Breast epithelium (tissue), 4 donors: Measurements from ENCODE around the gene TMCC3. TPM values are rescaled to one million over a fixed set of nuclear protein-coding genes. Genes with fewer than 3 reads are reported as not detected.

ENCODE experiments used
- DNase-seq, 2 donors: peaks; one replicate each; pipeline ENCODE4 v3.0.0-alpha.2; 2019; ENCODE audit warnings: low spot score in 2 of 2
- H3K27ac ChIP-seq, 2 donors: fragments of 200-600 bp; sonication (generic) in 1 of 2; one replicate each; pipeline ENCODE4 v1.5.1; 2016 to 2019; ENCODE audit warnings: mild to moderate bottlenecking in 1 of 2
- H3K27me3 ChIP-seq, 2 donors: fragments of 200-600 bp; sonication (generic) in 1 of 2; one replicate each; pipeline versions ENCODE4 v1.5.1 to v1.6.0; 2017 to 2019; ENCODE audit warnings: control low read depth in 1 of 2, mild to moderate bottlenecking in 1 of 2
- H3K36me3 ChIP-seq: fragments of 200-600 bp; one replicate; pipeline ENCODE4 v1.5.1; 2019
- H3K4me1 ChIP-seq, 2 donors: fragments of 200-600 bp; sonication (generic); one replicate each; pipeline ENCODE4 v1.5.1; 2016 to 2019; ENCODE audit warnings: control low read depth in 1 of 2
- H3K4me3 ChIP-seq, 3 donors: fragments of 200-600 bp; sonication (generic); 1 replicate in 2 of 3; 2 replicates in 1 of 3; pipeline ENCODE4 v1.5.1; 2016 to 2019; ENCODE audit warnings: mild to moderate bottlenecking in 3 of 3, moderate library complexity in 2 of 3
- H3K9me3 ChIP-seq, 2 donors: fragments of 200-600 bp; sonication (generic) in 1 of 2; one replicate each; pipeline ENCODE4 v1.5.1; 2016 to 2019; ENCODE audit warnings: control low read depth in 1 of 2
- POLR2A ChIP-seq: fragments of 450-650 bp; IDR thresholded peaks from one replicate; pipeline ENCODE4 v1.6.1; 2016; ENCODE audit warnings: antibody characterized with exemption, mild to moderate bottlenecking, moderate library complexity
- POLR2AphosphoS5 ChIP-seq, 3 donors: sonication (generic); formaldehyde crosslinking; IDR thresholded peaks; one replicate each; pipeline ENCODE4 v1.6.1; 2017; ENCODE audit warnings: antibody characterized with exemption in 3 of 3
- intact Hi-C: fragments of 100-400 bp; cut with DNase I; formaldehyde crosslinking; loops from one replicate; pipeline ENCODE4 v1.15.1; 2023; ENCODE audit warnings: low total_unique reads
- total RNA-seq, 3 donors: library from RNA; depleted of rRNA; stranded (reverse); fragments of >200 nt; gene quantifications; one replicate each; pipeline ENCODE4 v1.1.0, GENCODE V29; 2016
- TF ChIP-seq, protein P1 (sequence below), 3 donors: fragments of 450-650 bp; IDR thresholded peaks; one replicate each; pipeline ENCODE4 v1.5.1; 2016 to 2017; ENCODE audit warnings: antibody characterized with exemption in 3 of 3, mild to moderate bottlenecking in 3 of 3, moderate library complexity in 3 of 3

The TMCC3 gene
- total RNA-seq, 3 donors from 2014 or later, result 8.3 to 17.0 (median 8.9) TPM

DNA sequence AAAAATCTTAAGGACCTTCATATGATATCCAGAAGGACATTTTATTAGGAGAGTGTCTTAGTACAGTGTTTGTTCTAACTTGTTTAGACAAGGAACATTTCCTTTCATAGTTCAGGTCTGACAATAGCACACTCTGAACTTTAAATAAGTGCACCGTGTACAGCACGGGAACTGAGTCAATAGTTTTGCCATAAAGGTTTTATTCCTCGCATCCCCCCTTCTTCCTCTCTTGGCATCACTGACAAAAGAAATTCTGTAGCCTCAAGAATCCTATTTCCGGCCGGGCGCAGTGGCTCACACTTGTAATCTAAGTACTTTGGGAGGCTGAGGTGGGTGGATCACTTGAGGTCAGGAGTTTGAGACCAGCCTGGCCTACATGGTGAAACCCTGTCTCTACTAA lies 58.3 kb downstream of the TMCC3 start:
- Histone ChIP-seq H3K27me3 (no peaks in the 10 kb centered on the region), H3K9me3 (no peaks in the 10 kb centered on the region), H3K36me3 (no peaks in the 10 kb centered on the region), H3K27ac (no peak overlapping the region), H3K4me3 (no peak overlapping the region), H3K4me1 (no peaks in the 10 kb centered on the region)
- no peak for DNase-seq
- intact Hi-C loops, result no loop called here
- TF ChIP-seq POLR2AphosphoS5 (IDR thresholded peaks at IDR 0.05) (no peak), POLR2A (no peak)
- TF ChIP-seq, protein P1, sequence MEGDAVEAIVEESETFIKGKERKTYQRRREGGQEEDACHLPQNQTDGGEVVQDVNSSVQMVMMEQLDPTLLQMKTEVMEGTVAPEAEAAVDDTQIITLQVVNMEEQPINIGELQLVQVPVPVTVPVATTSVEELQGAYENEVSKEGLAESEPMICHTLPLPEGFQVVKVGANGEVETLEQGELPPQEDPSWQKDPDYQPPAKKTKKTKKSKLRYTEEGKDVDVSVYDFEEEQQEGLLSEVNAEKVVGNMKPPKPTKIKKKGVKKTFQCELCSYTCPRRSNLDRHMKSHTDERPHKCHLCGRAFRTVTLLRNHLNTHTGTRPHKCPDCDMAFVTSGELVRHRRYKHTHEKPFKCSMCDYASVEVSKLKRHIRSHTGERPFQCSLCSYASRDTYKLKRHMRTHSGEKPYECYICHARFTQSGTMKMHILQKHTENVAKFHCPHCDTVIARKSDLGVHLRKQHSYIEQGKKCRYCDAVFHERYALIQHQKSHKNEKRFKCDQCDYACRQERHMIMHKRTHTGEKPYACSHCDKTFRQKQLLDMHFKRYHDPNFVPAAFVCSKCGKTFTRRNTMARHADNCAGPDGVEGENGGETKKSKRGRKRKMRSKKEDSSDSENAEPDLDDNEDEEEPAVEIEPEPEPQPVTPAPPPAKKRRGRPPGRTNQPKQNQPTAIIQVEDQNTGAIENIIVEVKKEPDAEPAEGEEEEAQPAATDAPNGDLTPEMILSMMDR (IDR thresholded peaks at IDR 0.05), result no peak

DNA sequence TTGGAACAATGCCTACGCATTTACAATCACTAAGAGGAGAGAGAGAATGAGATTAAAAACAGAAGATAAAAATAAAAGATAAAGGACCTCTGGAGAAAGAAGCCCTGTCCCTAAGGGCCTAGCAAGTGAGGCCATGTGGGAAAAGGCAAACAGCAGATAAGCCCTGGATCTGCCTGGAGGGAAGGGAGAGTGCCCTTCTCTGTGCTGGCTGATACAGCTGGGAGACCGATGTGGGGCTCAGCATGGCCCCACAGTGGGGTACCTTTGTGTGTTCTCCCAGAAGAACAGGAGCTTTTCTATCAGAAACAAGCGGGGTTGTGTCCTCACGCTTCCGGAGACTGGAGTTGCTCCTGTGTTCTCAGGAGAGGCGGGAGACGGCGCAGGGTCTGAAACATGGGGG lies 59.9 kb downstream of the TMCC3 start:
- Histone ChIP-seq H3K27me3 (no peaks in the 10 kb centered on the region), H3K27ac (no peak overlapping the region), H3K4me1 (no peaks in the 10 kb centered on the region), H3K36me3 (no peaks in the 10 kb centered on the region), H3K9me3 (no peaks in the 10 kb centered on the region), H3K4me3 (no peak overlapping the region)
- intact Hi-C loops, result no loop called here
- TF ChIP-seq POLR2AphosphoS5 (IDR thresholded peaks at IDR 0.05) (no peak), POLR2A (no peak)
- TF ChIP-seq, protein P1 (IDR thresholded peaks at IDR 0.05), result no peak
- no peak for DNase-seq

DNA sequence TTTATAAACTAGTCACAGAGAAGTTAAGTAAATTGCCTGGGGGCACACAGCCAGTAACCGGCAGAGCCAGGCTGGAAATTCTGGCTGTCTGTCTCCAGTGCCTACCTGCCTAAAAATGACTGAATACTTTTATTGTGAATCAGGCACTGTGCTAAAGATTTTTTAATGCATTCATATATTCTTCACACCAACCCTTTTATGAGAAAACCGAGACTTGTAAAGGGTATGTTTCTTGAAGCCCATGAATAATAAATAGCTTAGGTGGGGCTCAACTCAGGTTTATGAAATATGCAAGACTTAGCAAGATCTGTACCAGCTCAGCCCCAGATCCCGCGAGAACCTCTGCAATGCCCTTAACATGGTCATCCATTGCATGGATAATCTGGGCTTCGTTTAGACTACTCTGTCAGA lies 60.8 kb downstream of the TMCC3 start:
- Histone ChIP-seq H3K27ac (no peak overlapping the region), H3K4me1 (no peaks in the 10 kb centered on the region), H3K9me3 (no peaks in the 10 kb centered on the region), H3K36me3 (no peaks in the 10 kb centered on the region), H3K27me3 (no peaks in the 10 kb centered on the region), H3K4me3 (no peak overlapping the region)
- TF ChIP-seq POLR2AphosphoS5 (IDR thresholded peaks at IDR 0.05) (no peak), POLR2A (no peak)
- TF ChIP-seq, protein P1 (IDR thresholded peaks at IDR 0.05), result no peak
- DNase-seq, result no peak
- intact Hi-C loops, result no loop called here

DNA sequence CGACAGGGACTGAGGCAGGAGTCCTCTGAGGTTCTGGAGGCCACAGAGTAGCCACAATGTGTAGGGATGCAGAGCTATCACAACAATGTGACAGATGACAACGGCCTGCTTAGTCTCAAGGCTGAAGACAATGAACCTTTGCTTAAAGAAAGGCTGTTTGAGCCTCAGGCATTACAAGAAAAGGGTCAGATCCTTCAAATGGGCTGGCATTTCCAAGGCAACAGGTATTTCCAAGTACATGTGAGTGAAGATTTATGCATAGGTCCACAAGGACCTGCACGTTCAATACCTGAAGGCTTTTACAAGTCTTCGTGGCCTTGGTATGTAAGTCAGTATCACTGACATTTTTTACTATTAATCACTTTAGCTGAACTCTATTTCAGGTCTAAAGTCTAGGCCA lies 62.0 kb downstream of the TMCC3 start:
- no peak for DNase-seq
- Histone ChIP-seq H3K27ac (peak overlapping the region in 1 of 2 donors; percentile 59), H3K9me3 (no peaks in the 10 kb centered on the region), H3K4me1 (no peaks in the 10 kb centered on the region), H3K4me3 (peak overlapping the region in 1 of 3 donors; percentile 22), H3K27me3 (no peaks in the 10 kb centered on the region), H3K36me3 (no peaks in the 10 kb centered on the region)
- TF ChIP-seq, protein P1 (IDR thresholded peaks at IDR 0.05), result no peak
- no peak for TF ChIP-seq POLR2AphosphoS5 (IDR thresholded peaks at IDR 0.05)
- TF ChIP-seq POLR2A, result no peak
- intact Hi-C loops, result no loop called here

DNA sequence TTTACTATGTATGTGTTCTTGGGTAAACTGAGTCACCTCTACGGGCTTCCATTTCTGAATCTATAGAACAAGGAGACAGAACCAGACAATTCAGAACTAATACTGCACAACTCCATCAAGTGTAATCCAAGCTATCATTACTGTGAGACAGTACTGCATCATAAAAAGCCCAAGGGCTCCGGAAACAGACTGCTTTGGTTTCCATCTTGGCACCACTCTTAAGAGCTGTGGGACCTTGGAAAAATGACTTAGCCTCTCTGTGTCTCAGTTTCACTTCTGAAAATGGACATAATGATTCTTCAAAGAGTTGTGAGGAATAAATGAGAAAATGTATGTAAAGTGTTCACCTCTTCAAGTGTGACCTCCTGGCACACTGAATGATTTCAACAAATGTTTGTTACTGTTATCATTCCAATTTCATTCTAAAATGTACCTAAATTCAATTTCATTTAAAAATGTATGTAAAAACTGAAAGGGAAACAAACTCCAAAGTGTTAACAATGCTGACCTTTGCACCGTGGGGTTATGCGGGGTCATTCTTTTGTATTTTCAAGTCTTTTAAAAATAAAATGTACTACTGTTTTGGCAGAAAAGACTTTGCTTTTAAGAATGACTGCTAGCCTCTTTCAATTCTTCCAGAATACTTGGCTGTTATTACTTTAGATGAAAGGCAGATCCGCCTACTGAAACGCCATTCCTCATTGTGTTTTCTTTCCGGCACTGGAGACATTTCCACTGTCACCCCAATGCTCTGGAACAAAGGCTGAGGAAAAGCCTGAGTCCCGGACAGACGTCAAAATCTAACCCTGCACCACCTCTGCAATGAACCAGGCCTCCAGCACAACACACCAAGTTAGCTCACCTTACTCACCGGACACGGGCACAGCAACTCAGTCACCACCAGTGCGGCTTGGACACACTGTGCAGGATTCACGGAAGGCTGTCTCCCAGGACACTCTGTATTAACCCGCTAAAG lies 62.8 kb downstream of the TMCC3 start:
- intact Hi-C loops, result no loop called here
- Histone ChIP-seq H3K36me3 (no peaks in the 10 kb centered on the region), H3K9me3 (no peaks in the 10 kb centered on the region), H3K4me3 (peak overlapping the region in 1 of 3 donors; percentile 22), H3K27me3 (no peaks in the 10 kb centered on the region), H3K4me1 (no peaks in the 10 kb centered on the region), H3K27ac (peak overlapping the region; percentile 2 to 60)
- TF ChIP-seq POLR2A, result no peak
- TF ChIP-seq POLR2AphosphoS5 (IDR thresholded peaks at IDR 0.05), result peak in 1 of 3 donors; percentile 8
- no peak for DNase-seq
